ENCODE results near the gene TMEM51.

The TMEM51 gene, protein sequence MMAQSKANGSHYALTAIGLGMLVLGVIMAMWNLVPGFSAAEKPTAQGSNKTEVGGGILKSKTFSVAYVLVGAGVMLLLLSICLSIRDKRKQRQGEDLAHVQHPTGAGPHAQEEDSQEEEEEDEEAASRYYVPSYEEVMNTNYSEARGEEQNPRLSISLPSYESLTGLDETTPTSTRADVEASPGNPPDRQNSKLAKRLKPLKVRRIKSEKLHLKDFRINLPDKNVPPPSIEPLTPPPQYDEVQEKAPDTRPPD

DNA sequence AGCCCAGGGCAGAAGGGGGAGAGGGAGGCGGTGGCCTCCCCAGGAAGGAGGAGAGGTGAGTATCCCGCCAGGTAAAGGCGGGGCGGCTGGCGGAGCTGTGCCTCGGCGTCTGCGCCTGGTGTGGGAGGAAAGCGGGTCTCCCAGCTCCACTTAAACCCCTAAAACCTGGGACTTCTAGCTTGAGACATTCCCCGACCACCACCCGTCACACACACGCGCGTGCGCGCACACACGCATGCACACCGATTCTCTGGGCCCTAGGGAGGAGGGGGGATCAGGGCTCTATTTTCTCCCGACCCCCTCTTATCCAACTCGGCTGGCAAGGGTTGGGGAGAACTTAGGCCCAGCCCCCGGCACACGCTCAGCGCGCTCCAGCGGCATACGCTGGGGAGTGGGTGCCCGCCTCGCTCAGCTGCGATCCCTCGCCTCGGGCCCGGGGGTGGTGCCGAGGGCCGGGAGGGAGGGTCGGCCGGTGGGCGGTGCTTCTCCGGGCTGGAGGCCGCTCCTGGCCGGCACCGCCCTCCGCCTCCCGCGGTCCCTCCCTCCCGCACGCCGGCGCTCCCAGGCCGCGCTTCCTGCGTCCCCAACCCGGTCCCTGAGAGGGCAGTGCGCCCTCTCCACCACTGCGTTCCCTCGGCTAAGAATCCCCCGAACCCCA lies at the start of gene TMEM51:
TMEM51 (plus strand) TSS at position 564 of the 658 bp plus-strand sequence. CDS start 61,341 bp downstream, outside the sequence.
- peak; percentile 43 to 49 for DNase-seq

DNA sequence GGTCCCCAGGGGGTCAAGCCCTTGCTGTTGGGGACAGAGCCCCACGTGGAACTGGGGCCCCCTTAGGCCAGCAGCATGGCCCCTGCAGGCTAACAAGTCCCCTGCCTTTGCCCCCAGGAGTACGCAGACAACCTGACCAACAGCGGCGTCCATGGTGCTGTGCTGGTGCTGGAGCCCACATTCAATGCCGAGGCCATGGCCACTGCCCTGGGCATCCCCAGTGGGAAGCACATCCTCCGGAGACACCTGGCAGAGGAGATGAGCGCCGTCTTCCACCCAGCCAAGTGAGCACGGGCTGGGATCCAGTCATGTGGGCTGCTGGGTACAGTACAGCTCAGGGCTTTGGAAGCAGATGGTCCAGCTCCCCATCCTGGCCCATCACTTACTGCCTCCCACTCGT lies 49.6 kb upstream of the TMEM51 start:
- no peak for DNase-seq

DNA sequence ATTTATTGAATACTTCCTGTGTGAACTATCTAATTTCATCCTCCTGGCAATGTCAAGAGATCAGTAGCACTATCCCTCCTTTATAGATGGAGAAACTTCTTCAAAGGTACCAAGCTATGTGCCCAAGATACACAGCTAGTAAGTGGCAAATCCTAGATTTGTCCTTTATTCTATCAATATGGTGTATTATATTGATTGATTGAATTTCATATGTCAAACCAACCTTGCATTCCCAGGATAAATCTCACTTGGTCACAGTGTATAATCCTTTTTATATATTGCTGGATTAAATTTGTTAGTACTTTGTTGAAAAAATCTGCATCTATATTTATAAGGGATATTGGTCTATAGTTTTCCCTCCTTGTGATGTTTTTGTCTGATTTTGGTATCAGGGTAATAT lies 48.8 kb upstream of the TMEM51 start:
- DNase-seq, result no peak

DNA sequence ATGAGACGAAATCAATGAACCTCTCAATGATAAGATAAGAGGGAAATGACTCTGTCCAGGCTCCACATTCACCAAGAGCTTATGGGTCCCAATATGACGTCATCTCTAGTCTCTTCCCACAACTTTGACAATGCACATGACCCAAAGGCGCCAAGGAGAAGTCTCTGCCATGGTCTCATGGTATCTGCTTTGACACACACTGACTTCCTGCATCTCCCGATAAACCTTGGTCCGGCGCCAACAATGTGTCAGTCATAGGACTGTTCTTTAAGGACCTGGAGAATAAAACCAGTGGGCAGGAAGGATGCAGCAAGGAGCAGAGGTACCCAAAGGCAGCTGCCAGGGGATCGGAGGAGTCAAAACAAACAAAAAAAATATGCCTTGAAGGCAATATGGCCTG lies 46.9 kb upstream of the TMEM51 start:
- no peak for DNase-seq

DNA sequence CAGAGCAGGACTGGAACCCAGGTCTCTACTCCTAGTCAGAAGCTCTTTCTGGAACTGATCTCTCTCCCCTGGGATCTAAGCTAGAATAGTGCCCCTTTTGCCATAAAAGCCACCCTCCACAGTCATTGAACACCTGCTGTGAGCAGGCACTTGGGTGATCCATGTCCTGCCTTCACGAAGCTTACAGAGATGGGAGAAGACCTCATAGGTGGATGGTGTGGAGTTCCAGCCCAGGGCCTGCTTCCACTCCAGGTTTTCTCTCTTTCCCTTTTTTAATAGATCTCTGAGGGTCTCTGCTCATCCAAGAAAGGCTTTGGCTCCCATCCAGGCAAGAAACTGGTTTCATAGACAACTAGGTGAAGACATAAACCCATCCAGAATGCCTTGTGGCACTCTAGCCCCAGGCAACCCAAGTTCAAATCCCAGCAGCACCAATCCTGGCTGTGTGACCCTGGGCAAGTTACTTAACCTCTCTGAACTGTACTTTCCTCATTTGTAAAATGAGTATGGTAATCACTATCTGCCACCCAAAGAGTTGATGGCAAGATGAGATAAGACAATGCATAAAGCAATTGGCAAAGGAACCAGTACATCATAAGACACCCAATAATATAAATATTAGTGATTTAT lies 46.4 kb upstream of the TMEM51 start:
- no peak for DNase-seq

DNA sequence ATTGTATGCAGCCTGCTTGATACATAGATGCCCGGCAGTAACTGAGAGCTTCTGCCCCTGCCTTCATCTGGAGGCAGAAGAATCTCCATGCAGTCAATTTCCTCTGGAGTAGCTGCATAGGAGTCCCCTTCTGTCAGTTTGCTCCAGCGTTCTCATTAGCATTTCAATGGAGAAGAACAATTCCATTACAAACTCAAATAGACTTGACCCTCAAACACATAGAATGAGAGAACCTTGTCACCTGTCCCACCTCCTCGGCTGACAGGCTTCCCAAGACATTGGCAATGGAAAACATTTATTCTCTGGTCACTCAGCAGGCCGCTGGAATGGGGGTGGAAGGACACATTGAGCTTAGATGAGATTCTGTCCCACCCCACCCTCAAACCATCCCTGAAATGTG lies 45.6 kb upstream of the TMEM51 start:
- DNase-seq, result no peak

DNA sequence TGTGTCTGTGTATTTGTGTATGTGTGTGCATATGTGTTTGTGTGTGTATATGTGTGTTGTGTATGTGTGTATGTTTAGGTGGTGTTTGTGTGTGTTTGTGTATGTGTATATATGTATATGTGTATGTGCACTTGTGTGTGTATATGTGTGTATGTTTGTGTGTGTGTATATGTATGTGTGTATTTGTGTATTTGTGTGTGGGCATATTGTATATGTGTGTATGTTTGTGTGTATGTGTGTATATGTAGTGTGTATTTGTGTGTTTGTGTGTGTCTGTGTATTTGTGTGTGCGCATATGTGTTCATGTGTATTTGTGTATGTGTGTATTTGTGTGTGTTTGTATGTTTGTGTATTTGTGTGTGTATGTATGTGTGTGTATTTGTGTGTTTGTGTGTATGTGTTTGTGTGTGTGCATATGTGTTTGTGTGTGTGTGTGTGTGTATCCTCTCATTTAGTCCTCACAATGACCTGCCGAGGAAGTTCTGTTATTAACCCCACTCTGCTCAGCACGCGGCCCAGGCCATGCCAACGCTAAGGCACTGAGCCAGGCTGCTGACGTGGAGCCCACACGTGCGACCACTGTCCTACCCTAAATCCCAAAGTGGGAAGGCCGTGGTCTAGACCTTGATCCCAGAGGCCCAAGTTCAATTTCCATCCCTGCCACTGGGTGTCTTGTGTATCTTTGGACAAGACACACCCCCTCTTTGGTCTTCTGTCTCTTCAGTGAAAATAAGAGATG lies 43.2 kb upstream of the TMEM51 start:
- no peak for DNase-seq

- DNase-seq, result no peak
These were observed 42.7 kb upstream of the TMEM51 start for GRCh38 chr1:15110867-15111230.

DNA sequence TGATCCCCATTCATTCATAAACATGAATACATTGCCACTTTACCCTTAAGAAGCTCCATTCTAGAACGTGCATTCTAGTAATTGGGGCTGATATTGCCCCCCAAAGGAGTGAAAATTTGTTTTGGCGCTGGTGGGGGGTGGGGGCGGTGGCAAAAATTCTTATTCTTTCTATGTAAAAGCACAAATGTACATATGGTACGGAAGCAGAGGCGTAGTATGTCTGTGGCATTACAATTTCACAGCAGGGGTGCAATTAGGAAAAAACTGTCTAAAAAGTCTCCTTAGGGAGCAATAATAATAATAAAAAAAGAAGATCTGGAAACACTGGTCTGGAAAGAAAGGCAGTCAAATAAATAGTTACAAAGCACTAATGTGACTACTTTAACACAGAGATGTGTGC lies 40.4 kb upstream of the TMEM51 start:
- DNase-seq, result no peak

DNA sequence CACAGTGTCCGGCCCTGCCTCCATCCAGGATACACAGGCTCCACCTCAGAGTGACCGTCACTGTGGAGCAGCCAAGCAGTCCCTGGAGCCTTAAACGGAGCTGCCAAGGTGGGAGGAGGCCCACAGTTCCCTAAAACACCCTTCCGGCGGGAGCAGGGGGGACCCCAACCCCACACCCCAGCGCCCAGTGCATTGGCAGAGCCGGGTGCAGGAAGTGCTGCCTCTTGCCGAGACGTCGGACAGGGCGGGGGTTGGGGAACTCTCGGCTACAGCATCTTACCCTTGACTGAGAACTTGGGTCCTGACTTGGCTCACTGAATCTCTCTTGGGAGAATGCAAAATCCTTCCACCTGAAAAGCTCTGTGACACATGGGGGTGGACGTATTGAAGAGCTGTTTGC lies 38.7 kb upstream of the TMEM51 start:
- DNase-seq, result no peak

GRCh38 chr1:15115542-15116330 lies 37.8 kb upstream of the TMEM51 start:
- no peak for DNase-seq

DNA sequence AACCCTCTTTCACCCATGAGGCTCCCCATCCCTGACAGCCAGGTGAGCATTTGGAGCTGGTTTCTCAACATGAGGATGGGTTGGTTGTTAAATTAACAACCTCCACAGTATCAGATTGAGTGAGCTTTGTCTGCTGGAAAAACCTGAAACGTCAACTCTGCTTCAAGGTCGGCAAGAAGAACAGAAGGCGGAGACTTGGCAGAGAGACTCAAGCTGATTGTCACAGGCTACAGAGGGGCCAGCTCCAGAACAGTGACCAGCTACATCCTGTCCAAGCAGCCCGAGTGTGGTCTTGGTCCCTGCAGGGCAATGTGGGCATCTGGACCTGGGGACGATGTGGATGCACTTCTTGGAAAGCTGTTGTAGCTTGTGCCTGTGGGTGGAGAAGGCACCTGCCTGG lies 36.6 kb upstream of the TMEM51 start:
- no peak for DNase-seq

GRCh38 chr1:15117671-15118325 lies 35.7 kb upstream of the TMEM51 start:
- DNase-seq, result no peak

DNA sequence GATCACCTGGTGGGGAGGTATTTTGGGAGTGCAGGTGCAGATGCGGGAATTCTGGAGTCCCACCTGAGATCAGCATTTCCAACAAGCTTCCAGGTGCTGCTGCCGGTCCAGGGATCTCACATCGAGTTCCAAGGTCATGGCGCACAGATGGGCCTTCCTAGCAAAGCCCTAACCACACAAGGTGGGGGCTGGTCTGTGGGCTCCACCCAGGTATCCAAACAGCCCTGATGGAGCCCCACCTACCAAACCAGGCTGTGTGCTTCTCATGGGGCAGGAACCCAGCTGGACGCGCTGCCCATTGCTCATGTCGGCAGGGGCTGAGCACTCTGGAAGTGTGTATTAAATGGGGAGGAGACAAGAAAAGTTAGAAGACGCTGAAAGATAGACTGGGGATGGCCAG lies 35.0 kb upstream of the TMEM51 start:
- no peak for DNase-seq

GRCh38 chr1:15120251-15120945 lies 33.1 kb upstream of the TMEM51 start:
- DNase-seq, result no peak

GRCh38 chr1:15122331-15122730 lies 31.2 kb upstream of the TMEM51 start:
- DNase-seq, result no peak

- DNase-seq, result no peak
These were observed 30.3 kb upstream of the TMEM51 start for GRCh38 chr1:15123270-15123669.

DNA sequence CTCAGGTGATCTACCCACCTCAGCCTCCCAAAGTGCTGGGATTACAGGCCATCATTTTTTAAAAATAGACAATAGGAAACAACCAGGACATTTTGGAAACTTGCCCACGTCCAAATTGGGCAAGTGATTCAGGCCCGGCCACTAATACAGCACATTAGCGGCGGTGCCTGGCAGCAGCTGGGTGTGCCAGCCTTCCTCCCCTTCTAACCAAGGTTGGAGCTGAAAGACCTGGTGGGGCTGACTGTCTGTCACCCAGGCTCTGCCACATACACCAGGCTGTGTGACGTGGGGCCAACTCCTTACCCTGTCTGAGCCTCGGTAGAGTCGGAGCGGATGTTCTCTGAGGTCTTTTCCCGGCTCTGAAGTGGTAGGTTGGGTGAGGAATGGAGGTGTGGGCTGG lies 29.6 kb upstream of the TMEM51 start:
- no peak for DNase-seq

DNA sequence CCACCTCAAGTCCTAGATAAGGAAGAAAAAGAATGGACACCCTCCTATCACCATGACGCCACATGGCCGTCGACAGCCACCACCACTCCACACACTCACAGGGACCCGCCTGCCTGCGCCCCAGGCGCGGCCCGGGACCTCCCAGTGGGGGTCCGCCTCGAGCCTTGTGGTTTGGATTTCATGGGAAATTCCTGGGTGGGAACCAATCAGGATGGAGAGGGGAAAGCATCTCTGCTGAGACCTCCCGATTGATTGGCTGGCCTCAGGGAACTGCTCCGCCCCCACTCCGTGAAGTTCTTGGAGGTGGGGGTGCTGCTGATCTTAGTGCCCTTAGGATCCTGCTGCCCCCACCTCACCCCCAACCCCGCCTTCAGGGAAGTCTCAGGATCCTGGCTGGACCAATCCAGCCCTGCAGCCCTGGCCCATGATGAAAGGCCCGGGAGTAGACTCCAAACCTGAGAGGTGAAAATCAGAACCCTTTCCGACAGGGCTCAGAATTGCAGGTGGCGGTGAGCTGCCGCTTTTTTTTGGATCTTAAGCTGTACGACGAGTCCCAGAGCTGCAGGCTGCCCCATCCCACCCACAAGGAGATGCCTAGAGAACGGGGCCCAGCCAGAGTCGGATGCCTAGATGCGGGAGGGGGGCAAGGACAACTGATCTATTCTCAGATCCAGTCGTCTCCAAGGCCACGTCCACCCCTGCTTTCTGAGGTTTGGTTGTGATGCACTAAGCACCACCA lies 29.0 kb upstream of the TMEM51 start:
- no peak for DNase-seq

- DNase-seq, result no peak
These were observed 28.3 kb upstream of the TMEM51 start for GRCh38 chr1:15125101-15125745.
